ENCODE data around the gene DYNLL2. TPM values are rescaled to one million over a fixed set of nuclear protein-coding genes. Genes with fewer than 3 reads are reported as not detected.
A peak's percentile ranks its signal among the peaks of the same experiment; 100 is the strongest.

DYNLL2 gene
- 10 to 100 TPM; 13.0 to 18.5 (median 14.4) TPM for total RNA-seq

GRCh38 chr17:58082870-58083490 is at the start of gene DYNLL2:
TSS of gene DYNLL2 (plus strand) at chr17:58083419. CDS start at chr17:58087091, 3,672 bp downstream.
- Histone ChIP-seq H3K9me3 (no peaks in the 10 kb centered on the region), H3K36me3 (peaks cover 0 to 20% (median 0%) of the 10 kb centered on the region in 3 donors), H3K27me3 (no peaks in the 10 kb centered on the region), H3K4me1 (peaks cover 15 to 50% (median 19%) of the 10 kb centered on the region in 3 donors), H3K27ac (peak within 1 kb of the TSS; percentile 93 to 98 (median 98)), H3K4me3 (peak within 1 kb of the TSS; percentile 81 to 100 (median 99))
- intact Hi-C loops (cut with DNase I): loop anchor here (5.0 kb wide), 1 partner anchor 76 kb away; the partner anchor contains the start of gene SRSF1
- TF ChIP-seq POLR2A (IDR thresholded peaks at IDR 0.05) (no peak), CTCF (IDR thresholded peaks at IDR 0.05) (no peak)
- peak; percentile 75 for DNase-seq
- 0% methylated on average over 3 to 5 of the region's 45 CpGs for WGBS, 2 donors

DNA sequence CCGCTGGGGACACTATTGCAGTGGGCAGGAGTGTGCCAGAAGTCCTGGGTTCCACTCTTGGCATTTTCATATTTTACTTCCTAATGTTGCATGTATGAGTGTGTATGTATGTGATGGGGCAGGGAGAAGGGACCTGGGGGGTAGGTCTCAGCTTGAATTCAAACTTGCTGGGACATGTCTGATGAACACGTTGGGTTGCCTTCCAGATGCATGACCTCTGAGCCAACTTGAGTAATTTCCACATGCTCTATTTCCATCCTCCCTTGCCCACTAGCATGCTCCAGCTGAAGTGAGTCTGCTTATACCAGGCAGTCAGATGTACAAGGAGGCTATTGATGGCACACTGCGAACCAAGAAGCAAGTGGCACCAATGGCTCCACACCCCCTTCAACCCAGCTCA is 43.2 kb upstream of the DYNLL2 start:
- Histone ChIP-seq H3K27ac (no peak overlapping the region), H3K27me3 (peaks cover 0 to 8% (median 0%) of the 10 kb centered on the region in 4 donors), H3K4me1 (peaks cover 0 to 7% (median 0%) of the 10 kb centered on the region in 3 donors), H3K36me3 (no peaks in the 10 kb centered on the region), H3K4me3 (no peak overlapping the region), H3K9me3 (no peaks in the 10 kb centered on the region)
- no peak for TF ChIP-seq CTCF (IDR thresholded peaks at IDR 0.05)
- TF ChIP-seq POLR2A (IDR thresholded peaks at IDR 0.05): no peak
- 59 to 80% methylated on average over 3 of the region's 3 CpGs for WGBS, 2 donors
- intact Hi-C loops (cut with DNase I): no loop called here
- no peak for DNase-seq

DNA sequence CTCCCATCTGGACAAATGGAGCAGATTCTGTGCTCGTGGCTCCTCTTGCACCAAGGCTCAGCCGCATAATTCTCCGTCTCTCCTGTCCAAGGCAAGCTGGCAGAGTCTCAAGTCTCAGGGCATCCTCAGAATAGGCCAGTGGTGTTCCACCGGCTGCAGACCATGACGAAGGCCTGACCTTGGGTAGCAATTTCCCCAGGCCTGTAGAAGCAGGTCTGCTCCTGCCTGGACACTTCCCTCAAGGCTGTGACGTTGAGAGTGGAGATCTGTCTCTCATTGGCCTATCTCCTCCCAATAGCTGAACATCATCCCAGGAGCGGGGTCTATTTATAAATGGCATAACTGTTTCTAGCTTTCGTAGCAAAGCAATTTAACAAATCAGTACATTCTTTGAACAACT is 42.8 kb upstream of the DYNLL2 start:
- no peak overlapping the region for H3K27ac ChIP-seq
- 61 to 73% methylated on average over 5 to 8 of the region's 8 CpGs for WGBS, 2 donors
- TF ChIP-seq CTCF (IDR thresholded peaks at IDR 0.05): no peak
- TF ChIP-seq POLR2A (IDR thresholded peaks at IDR 0.05): no peak
- H3K4me1 ChIP-seq: peaks cover 0 to 10% (median 0%) of the 10 kb centered on the region in 3 donors
- no peak for DNase-seq
- intact Hi-C loops (cut with DNase I): no loop called here
- H3K27me3 ChIP-seq: peaks cover 0 to 8% (median 0%) of the 10 kb centered on the region in 4 donors
- H3K9me3 ChIP-seq: no peaks in the 10 kb centered on the region
- no peak overlapping the region for H3K4me3 ChIP-seq
- no peaks in the 10 kb centered on the region for H3K36me3 ChIP-seq

DNA sequence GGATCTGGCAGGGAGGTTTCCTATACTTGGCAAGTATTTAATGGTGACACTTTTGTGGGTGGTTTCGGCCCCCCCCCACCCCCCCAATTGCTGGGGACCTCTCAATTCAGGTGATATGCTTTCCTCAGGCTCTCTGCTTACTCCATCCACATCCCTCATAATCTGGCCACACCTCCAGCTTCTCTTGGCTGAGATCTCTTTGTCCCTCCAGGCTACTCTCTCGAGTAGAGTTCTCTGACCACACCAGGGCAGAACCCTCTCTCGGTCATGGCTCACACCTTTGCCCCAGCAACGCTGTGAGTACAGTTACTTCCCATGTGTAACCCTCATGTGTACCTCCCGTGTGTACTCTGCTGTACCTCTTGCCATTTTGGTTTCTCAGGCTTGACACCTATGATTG is 42.1 kb upstream of the DYNLL2 start:
- Histone ChIP-seq H3K9me3 (no peaks in the 10 kb centered on the region), H3K27ac (no peak overlapping the region), H3K4me1 (peaks cover 0 to 10% (median 0%) of the 10 kb centered on the region in 3 donors), H3K27me3 (peaks cover 0 to 8% (median 0%) of the 10 kb centered on the region in 4 donors), H3K4me3 (no peak overlapping the region), H3K36me3 (no peaks in the 10 kb centered on the region)
- DNase-seq: no peak
- intact Hi-C loops (cut with DNase I): no loop called here
- WGBS, 2 donors: 49 to 56% methylated on average over 4 to 5 of the region's 5 CpGs
- TF ChIP-seq POLR2A (IDR thresholded peaks at IDR 0.05) (no peak), CTCF (IDR thresholded peaks at IDR 0.05) (no peak)

All from esophagus squamous epithelium (tissue), 5 donors.